Keratinocyte (primary cell): ENCODE measurements around the gene WLS. TPM values are rescaled to one million over a fixed set of nuclear protein-coding genes. Genes with fewer than 3 reads are reported as not detected.
A peak's percentile ranks its signal among the peaks of the same experiment; 100 is the strongest.

Source experiments
- DNase-seq: peaks from one replicate; pipeline ENCODE4 v3.0.0-alpha.2; 2011; ENCODE audit warnings: low read depth, missing footprints, low spot score
- FAIRE-seq: peaks from 2 replicates; lab custom pipeline; 2011; peaks lifted over from hg19 to GRCh38; lab: Jason Lieb, UNC
- H2AFZ ChIP-seq: 2 replicates; pipeline ENCODE4 v1.6.0; 2012; ENCODE audit warnings: low read length, control low read depth, inconsistent platforms; ENCODE audit not compliant: control insufficient read depth
- H3K27ac ChIP-seq: 2 replicates; pipeline ENCODE4 v1.5.1; 2011; ENCODE audit warnings: low read length; ENCODE audit not compliant: control insufficient read depth, insufficient read depth
- H3K27me3 ChIP-seq: 3 replicates; pipeline ENCODE4 v1.6.0; 2011; ENCODE audit warnings: low read length; ENCODE audit not compliant: control insufficient read depth, insufficient read depth; ENCODE audit errors: extremely low read depth
- H3K36me3 ChIP-seq, 2 experiments: 2 replicates in 1 of 2; 3 replicates in 1 of 2; pipeline ENCODE4 v1.5.1; 2011; ENCODE audit warnings: low read length in 2 of 2, mild to moderate bottlenecking in 1 of 2; ENCODE audit not compliant: control insufficient read depth in 2 of 2, insufficient read depth in 2 of 2; ENCODE audit errors: extremely low read depth in 1 of 2
- H3K4me1 ChIP-seq: 3 replicates; pipeline ENCODE4 v1.5.1; 2011; ENCODE audit warnings: low read length; ENCODE audit not compliant: control insufficient read depth, insufficient read depth; ENCODE audit errors: extremely low read depth
- H3K4me2 ChIP-seq: 3 replicates; pipeline ENCODE4 v1.6.0; 2011; ENCODE audit warnings: low read depth, low read length; ENCODE audit not compliant: control insufficient read depth, insufficient read depth; ENCODE audit errors: extremely low read depth
- H3K4me3 ChIP-seq, 3 experiments: fragments of 200-600 bp in 1 of 3; sonication (generic) in 1 of 3; 2 replicates in 2 of 3; 3 replicates in 1 of 3; pipeline ENCODE4 v1.5.1; 2011 to 2016; ENCODE audit warnings: low read length in 3 of 3, mild to moderate bottlenecking in 3 of 3, control low read depth in 2 of 3, inconsistent platforms in 1 of 3, low read depth in 1 of 3, mixed read lengths in 1 of 3, mixed run types in 1 of 3, moderate library complexity in 1 of 3; ENCODE audit not compliant: control insufficient read depth in 2 of 3, insufficient read depth in 2 of 3; ENCODE audit errors: extremely low read depth in 1 of 3
- H3K79me2 ChIP-seq: 2 replicates; pipeline ENCODE4 v1.6.0; 2012; ENCODE audit warnings: low read length; ENCODE audit not compliant: control insufficient read depth, insufficient read depth
- H3K9ac ChIP-seq: 3 replicates; pipeline ENCODE4 v1.6.0; 2011; ENCODE audit warnings: low read length; ENCODE audit not compliant: control insufficient read depth, insufficient read depth; ENCODE audit errors: extremely low read depth
- H3K9me1 ChIP-seq: 3 replicates; pipeline ENCODE4 v1.6.0; 2011; ENCODE audit warnings: low read length; ENCODE audit not compliant: control insufficient read depth, insufficient read depth; ENCODE audit errors: extremely low read depth
- H3K9me3 ChIP-seq: 2 replicates; pipeline ENCODE4 v1.5.1; 2012; ENCODE audit warnings: low read depth, low read length; ENCODE audit not compliant: control insufficient read depth
- H4K20me1 ChIP-seq: 3 replicates; pipeline ENCODE4 v1.6.0; 2011; ENCODE audit warnings: low read length; ENCODE audit not compliant: control insufficient read depth, insufficient read depth; ENCODE audit errors: extremely low read depth
- EZH2 ChIP-seq: IDR thresholded peaks from one replicate; pipeline ENCODE4 v1.6.1; 2012; ENCODE audit warnings: inconsistent platforms, mild to moderate bottlenecking, low read length, moderate library complexity
- dilution Hi-C: fragments of 300-500 bp; cut with MboI; formaldehyde crosslinking; loops from one replicate; pipeline ENCODE4 v1.7.0; 2020; ENCODE audit warnings: low sequenced_read_pairs; ENCODE audit not compliant: extremely low pct_ligation_motif_present
- polyA plus RNA-seq, 5 experiments: library from polyadenylated mRNA; depleted of rRNA in 3 of 5; stranded (reverse) in 3 of 5; stranded (forward) in 1 of 5; unstranded in 1 of 5; fragments of >200 nt; gene quantifications; 1 replicate in 1 of 5; 2 replicates in 3 of 5; 3 replicates in 1 of 5; pipeline versions ENCODE4 v1.2.1 to v1.2.3, GENCODE V29; 2011 to 2012; ENCODE audit warnings: missing spikeins in 2 of 5, low read depth in 1 of 5, low replicate concordance in 1 of 5
- TF ChIP-seq, protein P1 (sequence below), 3 experiments: IDR thresholded peaks in 1 of 3; conservative IDR thresholded peaks in 1 of 3; optimal IDR thresholded peaks in 1 of 3; 2 replicates in 2 of 3; 3 replicates in 1 of 3; pipeline versions ENCODE3 to v1.5.1; 2011; ENCODE audit warnings: low read length in 3 of 3, mild to moderate bottlenecking in 3 of 3, moderate library complexity in 2 of 3, control low read depth in 1 of 3, inconsistent platforms in 1 of 3; ENCODE audit not compliant: insufficient read depth in 2 of 3; ENCODE audit errors: extremely low read depth in 1 of 3

Gene WLS
- polyA plus RNA-seq, 1 donor (not counting 4 experiments of a cell fraction or from before 2014, with no cell fraction given) = 92.4 TPM

DNA sequence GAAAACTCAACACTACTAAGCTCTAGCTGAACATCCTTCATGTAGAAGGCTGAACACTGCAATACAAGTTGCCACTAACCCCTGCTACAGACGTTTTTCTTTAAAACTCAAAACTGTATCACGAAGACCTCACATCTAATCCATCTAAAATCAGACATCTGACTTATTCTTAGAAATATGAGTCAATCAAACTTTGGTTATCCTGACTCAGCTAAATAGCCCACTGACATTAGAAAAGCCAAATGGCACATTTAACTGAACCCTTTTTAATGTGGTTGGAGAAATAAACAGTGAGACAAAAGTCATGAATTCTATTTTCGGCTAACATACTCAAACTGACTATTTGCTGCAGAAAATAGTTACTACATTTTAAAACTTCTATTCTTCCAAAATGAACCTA is 35.6 kb downstream of the WLS start:
- dilution Hi-C loops = no loop called here
- FAIRE-seq = peak; percentile 26
- Histone ChIP-seq H3K79me2 (peaks cover 27% of the 10 kb centered on the region), H3K4me3 (no peak overlapping the region), H3K27ac (no peak overlapping the region), H3K27me3 (no peaks in the 10 kb centered on the region), H3K4me2 (no peak overlapping the region), H3K36me3 (peaks cover 0 to 2% of the 10 kb centered on the region in 2 experiments), H3K9me1 (no peaks in the 10 kb centered on the region), H3K4me1 (peaks cover 21% of the 10 kb centered on the region), H3K9me3 (no peaks in the 10 kb centered on the region), H3K9ac (no peak overlapping the region), H2AFZ (no peak overlapping the region), H4K20me1 (no peaks in the 10 kb centered on the region)
- TF ChIP-seq, protein P1, sequence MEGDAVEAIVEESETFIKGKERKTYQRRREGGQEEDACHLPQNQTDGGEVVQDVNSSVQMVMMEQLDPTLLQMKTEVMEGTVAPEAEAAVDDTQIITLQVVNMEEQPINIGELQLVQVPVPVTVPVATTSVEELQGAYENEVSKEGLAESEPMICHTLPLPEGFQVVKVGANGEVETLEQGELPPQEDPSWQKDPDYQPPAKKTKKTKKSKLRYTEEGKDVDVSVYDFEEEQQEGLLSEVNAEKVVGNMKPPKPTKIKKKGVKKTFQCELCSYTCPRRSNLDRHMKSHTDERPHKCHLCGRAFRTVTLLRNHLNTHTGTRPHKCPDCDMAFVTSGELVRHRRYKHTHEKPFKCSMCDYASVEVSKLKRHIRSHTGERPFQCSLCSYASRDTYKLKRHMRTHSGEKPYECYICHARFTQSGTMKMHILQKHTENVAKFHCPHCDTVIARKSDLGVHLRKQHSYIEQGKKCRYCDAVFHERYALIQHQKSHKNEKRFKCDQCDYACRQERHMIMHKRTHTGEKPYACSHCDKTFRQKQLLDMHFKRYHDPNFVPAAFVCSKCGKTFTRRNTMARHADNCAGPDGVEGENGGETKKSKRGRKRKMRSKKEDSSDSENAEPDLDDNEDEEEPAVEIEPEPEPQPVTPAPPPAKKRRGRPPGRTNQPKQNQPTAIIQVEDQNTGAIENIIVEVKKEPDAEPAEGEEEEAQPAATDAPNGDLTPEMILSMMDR (optimal IDR thresholded peaks at IDR 0.05 in 1 of 3, IDR thresholded peaks at IDR 0.05 in 1 of 3, conservative IDR thresholded peaks at IDR 0.05 in 1 of 3; ENCODE audit: extremely low read depth in 1 of 3, insufficient read depth in 2 of 3, low read length in 3 of 3) = no peak
- no peak for TF ChIP-seq EZH2
- no peak for DNase-seq

DNA sequence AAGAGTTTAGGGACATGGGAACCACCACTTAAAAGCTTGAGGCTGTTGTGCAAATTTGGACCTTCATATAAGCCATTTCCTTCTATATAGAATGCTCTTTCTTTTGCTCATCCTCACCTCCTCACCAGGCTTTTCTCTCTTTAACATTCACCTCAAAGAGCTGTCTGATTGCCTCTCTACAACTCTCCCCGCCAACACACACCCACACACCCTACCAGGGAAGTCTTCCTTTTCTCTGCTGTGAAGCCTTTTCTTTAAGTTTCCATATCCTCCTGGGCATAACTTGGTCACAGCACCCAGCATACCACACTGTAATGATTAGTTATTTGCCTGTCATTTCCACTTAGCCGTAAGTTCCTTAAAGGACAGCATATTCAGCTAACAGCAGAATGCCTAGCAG is 40.6 kb downstream of the WLS start:
- H3K9me1 ChIP-seq = no peaks in the 10 kb centered on the region
- no peak overlapping the region for H3K9ac ChIP-seq
- TF ChIP-seq, protein P1 (optimal IDR thresholded peaks at IDR 0.05 in 1 of 3, IDR thresholded peaks at IDR 0.05 in 1 of 3, conservative IDR thresholded peaks at IDR 0.05 in 1 of 3; ENCODE audit: extremely low read depth in 1 of 3, insufficient read depth in 2 of 3, low read length in 3 of 3) = no peak
- TF ChIP-seq EZH2 = no peak
- H3K79me2 ChIP-seq = peaks cover 3% of the 10 kb centered on the region
- H3K4me2 ChIP-seq = no peak overlapping the region
- H3K9me3 ChIP-seq = no peaks in the 10 kb centered on the region
- H4K20me1 ChIP-seq = no peaks in the 10 kb centered on the region
- peaks cover 5 to 6% of the 10 kb centered on the region in 2 experiments for H3K36me3 ChIP-seq
- DNase-seq = no peak
- H3K27ac ChIP-seq = no peak overlapping the region
- H3K4me3 ChIP-seq = no peak overlapping the region
- dilution Hi-C loops = no loop called here
- H2AFZ ChIP-seq = no peak overlapping the region
- FAIRE-seq = no peak
- no peaks in the 10 kb centered on the region for H3K27me3 ChIP-seq
- no peaks in the 10 kb centered on the region for H3K4me1 ChIP-seq
